K562 (cell line): Measurements from ENCODE around the gene FDX2. TPM values are rescaled to one million over a fixed set of nuclear protein-coding genes. Genes with fewer than 3 reads are reported as not detected.

Source experiments
- BRCA1 ChIP-seq, 2 experiments: fragments of 450-650 bp in 1 of 2; sonication (generic) in 1 of 2; formaldehyde crosslinking in 1 of 2; IDR thresholded peaks; 2 replicates each; pipeline versions ENCODE4 v1.5.0 to v1.6.1; 2017 to 2020; ENCODE audit warnings: mild to moderate bottlenecking in 1 of 2, missing genetic modification reagents in 1 of 2
- CREB1 ChIP-seq, 2 experiments: sonication (generic) in 1 of 2; formaldehyde crosslinking in 1 of 2; IDR thresholded peaks; 2 replicates each; pipeline versions ENCODE4 v1.6.1 to v1.8.0; 2012 to 2022; ENCODE audit warnings: inconsistent platforms in 1 of 2, mild to moderate bottlenecking in 1 of 2, missing genetic modification reagents in 1 of 2, moderate library complexity in 1 of 2
- CSDE1 ChIP-seq, 2 experiments: fragments of 450-650 bp; IDR thresholded peaks; 2 replicates each; pipeline ENCODE4 v1.6.1; 2016; ENCODE audit warnings: mild to moderate bottlenecking in 1 of 2
- JUND ChIP-seq, 2 experiments: IDR thresholded peaks; 2 replicates in 1 of 2; 3 replicates in 1 of 2; pipeline ENCODE4 v1.6.1; 2011; ENCODE audit warnings: borderline replicate concordance in 2 of 2, low read depth in 2 of 2, low read length in 2 of 2, improper control_type of control experiment in 1 of 2, missing biosample characterization in 1 of 2, missing genetic modification characterization in 1 of 2, missing genetic modification reagents in 1 of 2
- MYC ChIP-seq, 2 experiments: fragments of 250-450 bp in 1 of 2; sonication (Bioruptor Pico) in 1 of 2; IDR thresholded peaks; 2 replicates each; pipeline versions ENCODE4 v1.5.1 to v1.6.1; 2012 to 2021; ENCODE audit warnings: low read depth in 2 of 2, borderline replicate concordance in 1 of 2, improper control_type of control experiment in 1 of 2, low read length in 1 of 2, mild to moderate bottlenecking in 1 of 2, moderate library complexity in 1 of 2
- PHB2 ChIP-seq: fragments of 450-650 bp; IDR thresholded peaks from 2 replicates; pipeline ENCODE4 v1.6.1; 2017; ENCODE audit warnings: low read depth
- PRPF4 ChIP-seq: fragments of 200-400 bp; formaldehyde crosslinking; IDR thresholded peaks from one replicate; pipeline ENCODE4 v1.6.1; 2017; ENCODE audit warnings: low read length, low read depth, mild to moderate bottlenecking; ENCODE audit not compliant: insufficient read depth, poor library complexity, severe bottlenecking
- PTRF ChIP-seq: fragments of 450-650 bp; IDR thresholded peaks from 2 replicates; pipeline ENCODE4 v1.6.1; 2016; ENCODE audit warnings: mild to moderate bottlenecking, missing genetic modification characterization, missing compliant biosample characterization
- RBBP5 ChIP-seq: fragments of 200-600 bp; sonication (generic); IDR thresholded peaks from 2 replicates; pipeline ENCODE4 v1.6.1; 2012; ENCODE audit warnings: borderline replicate concordance, mild to moderate bottlenecking, low read length, control low read depth, inconsistent platforms; ENCODE audit not compliant: insufficient read depth, poor library complexity, severe bottlenecking
- SMAD1 ChIP-seq: fragments of 150-350 bp; IDR thresholded peaks from 2 replicates; pipeline ENCODE4 v1.6.1; 2014; ENCODE audit warnings: low read length, low read depth; ENCODE audit not compliant: partially characterized antibody
- SMAD4 ChIP-seq: fragments of 250-450 bp; sonication (Bioruptor Pico); conservative IDR thresholded peaks from 2 replicates; pipeline ENCODE4 v1.8.0; 2021; ENCODE audit warnings: inconsistent platforms, mild to moderate bottlenecking, moderate library complexity
- ZNF184 ChIP-seq: sonication (generic); formaldehyde crosslinking; IDR thresholded peaks from 2 replicates; pipeline ENCODE4 v1.5.0; 2020; ENCODE audit warnings: missing genetic modification reagents
- ZNF354B ChIP-seq: fragments of 250-450 bp; sonication (Bioruptor Pico); IDR thresholded peaks from 2 replicates; pipeline ENCODE4 v1.4.0; 2020
- ZNF583 ChIP-seq: fragments of 250-450 bp; sonication (Bioruptor Pico); IDR thresholded peaks from 2 replicates; pipeline ENCODE4 v1.4.0; 2020
- ZNF764 ChIP-seq: fragments of 250-450 bp; sonication (Bioruptor Pico); IDR thresholded peaks from 2 replicates; pipeline ENCODE4 v1.4.0; 2020; ENCODE audit warnings: low read depth, mild to moderate bottlenecking, moderate library complexity
- polyA plus RNA-seq, 8 experiments: library from polyadenylated mRNA; depleted of rRNA in 4 of 8; stranded (reverse) in 5 of 8; unstranded in 3 of 8; fragments of >200 nt; fragmentation: Nextera tagmentation in 2 of 8; fragmentation: Illumina TruSeq in 1 of 8; extraction: Ambion mirVana in 2 of 8; extraction: Trizol in 1 of 8; gene quantifications; 2 replicates each; pipeline versions ENCODE4 v1.2.1 to v1.2.3, GENCODE V29; 2011 to 2014; ENCODE audit warnings: inconsistent platforms in 1 of 8, missing spikeins in 1 of 8
- total RNA-seq, 7 experiments: library from RNA; depleted of rRNA in 6 of 7; stranded (reverse); fragments of >200 nt in 6 of 7; fragmentation: Illumina TruSeq in 2 of 7; extraction: Trizol in 2 of 7; gene quantifications; 2 replicates each; pipeline versions ENCODE4 v1.2.1 to v1.2.3, GENCODE V29; 2011 to 2021; ENCODE audit warnings: low replicate concordance in 1 of 7
- TF ChIP-seq, protein P1 (sequence below): fragments of 450-650 bp; IDR thresholded peaks from 2 replicates; pipeline ENCODE4 v1.6.1; 2016; ENCODE audit warnings: antibody characterized with exemption
- TF ChIP-seq, protein P2 (sequence below): fragments of 450-650 bp; IDR thresholded peaks from 2 replicates; pipeline ENCODE4 v1.6.1; 2016; ENCODE audit warnings: low read depth, mild to moderate bottlenecking, moderate library complexity
- TF ChIP-seq, protein P3 (sequence below): fragments of 450-650 bp; IDR thresholded peaks from 2 replicates; pipeline ENCODE4 v1.6.1; 2016; ENCODE audit warnings: borderline replicate concordance
- TF ChIP-seq, protein P4 (sequence below): sonication (generic); formaldehyde crosslinking; IDR thresholded peaks from 2 replicates; pipeline ENCODE4 v1.8.0; 2022; ENCODE audit warnings: mild to moderate bottlenecking, missing genetic modification reagents

FDX2 gene
- total and polyA plus RNA-seq, 9 of the 15 experiments (the other 6 are each of a cell fraction or from before 2014, with no cell fraction given), result 2.5 to 49.8 (median 29.7) TPM

DNA sequence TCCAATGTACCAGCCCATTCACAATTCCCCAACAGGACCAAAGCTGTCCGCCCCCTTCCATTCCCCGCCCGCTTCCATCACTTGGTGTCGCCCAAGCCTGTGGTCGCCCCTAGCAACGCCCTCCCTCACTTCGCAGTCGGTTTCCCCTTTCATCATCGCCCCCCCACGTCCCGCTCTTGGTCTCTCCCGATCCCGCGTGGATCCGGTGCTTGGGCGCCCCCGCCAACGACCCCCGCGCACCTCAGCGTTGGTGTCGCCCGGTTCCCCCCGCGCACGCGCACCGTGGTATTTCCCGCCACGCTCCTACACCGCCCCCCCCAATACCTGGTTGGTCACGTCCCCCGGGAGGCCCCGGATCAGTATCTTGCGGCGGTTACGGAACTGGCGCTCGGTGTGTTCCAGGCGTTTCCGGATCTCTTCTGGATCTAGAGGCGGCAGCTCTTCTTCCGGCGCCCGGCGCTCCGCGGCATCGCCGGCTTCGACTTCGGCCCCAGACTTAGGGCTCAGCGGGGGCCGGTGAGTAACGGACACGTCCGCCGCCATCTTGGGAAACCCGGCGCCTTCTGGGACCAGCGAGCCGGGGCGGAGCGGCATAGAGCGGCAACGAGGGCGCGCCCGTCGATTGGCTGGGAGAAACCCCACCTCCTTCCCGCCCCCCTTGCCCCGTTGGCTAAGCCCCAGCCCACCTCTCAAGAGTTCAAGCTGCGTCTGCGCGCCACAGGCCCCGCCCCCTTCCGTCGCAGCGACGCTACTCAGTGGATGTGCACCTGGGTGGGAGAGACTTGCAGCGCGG, 17.3 kb upstream of the FDX2 start, which contains the start of gene RAVER1 (continued):
- no peak for TF ChIP-seq ZNF184
- TF ChIP-seq JUND (IDR thresholded peaks at IDR 0.05; ENCODE audit: borderline replicate concordance, low read depth, low read length), result peak; percentile 93
- TF ChIP-seq JUND (tag; IDR thresholded peaks at IDR 0.05; ENCODE audit: borderline replicate concordance, low read depth, low read length), result no peak; the same call in 2 of the 3 replicates
- peak; percentile 85 for TF ChIP-seq SMAD1
- TF ChIP-seq ZNF583 (CRISPR knock-in tag), result no peak
- TF ChIP-seq, protein P1, sequence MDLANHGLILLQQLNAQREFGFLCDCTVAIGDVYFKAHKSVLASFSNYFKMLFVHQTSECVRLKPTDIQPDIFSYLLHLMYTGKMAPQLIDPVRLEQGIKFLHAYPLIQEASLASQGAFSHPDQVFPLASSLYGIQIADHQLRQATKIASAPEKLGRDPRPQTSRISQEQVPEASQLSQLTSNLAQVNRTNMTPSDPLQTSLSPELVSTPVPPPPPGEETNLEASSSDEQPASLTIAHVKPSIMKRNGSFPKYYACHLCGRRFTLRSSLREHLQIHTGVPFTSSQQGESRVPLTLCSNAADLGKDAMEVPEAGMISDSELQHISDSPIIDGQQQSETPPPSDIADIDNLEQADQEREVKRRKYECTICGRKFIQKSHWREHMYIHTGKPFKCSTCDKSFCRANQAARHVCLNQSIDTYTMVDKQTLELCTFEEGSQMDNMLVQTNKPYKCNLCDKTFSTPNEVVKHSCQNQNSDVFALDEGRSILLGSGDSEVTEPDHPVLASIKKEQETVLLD, result peak; percentile 91
- peak; percentile 25; the same call in 1 of the 2 replicates for TF ChIP-seq PHB2
- TF ChIP-seq, protein P2, sequence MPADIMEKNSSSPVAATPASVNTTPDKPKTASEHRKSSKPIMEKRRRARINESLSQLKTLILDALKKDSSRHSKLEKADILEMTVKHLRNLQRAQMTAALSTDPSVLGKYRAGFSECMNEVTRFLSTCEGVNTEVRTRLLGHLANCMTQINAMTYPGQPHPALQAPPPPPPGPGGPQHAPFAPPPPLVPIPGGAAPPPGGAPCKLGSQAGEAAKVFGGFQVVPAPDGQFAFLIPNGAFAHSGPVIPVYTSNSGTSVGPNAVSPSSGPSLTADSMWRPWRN, result no peak
- TF ChIP-seq RBBP5, result peak; percentile 92
- TF ChIP-seq PRPF4, result peak; percentile 75
- TF ChIP-seq ZNF764 (CRISPR knock-in tag), result no peak
- TF ChIP-seq, protein P3, sequence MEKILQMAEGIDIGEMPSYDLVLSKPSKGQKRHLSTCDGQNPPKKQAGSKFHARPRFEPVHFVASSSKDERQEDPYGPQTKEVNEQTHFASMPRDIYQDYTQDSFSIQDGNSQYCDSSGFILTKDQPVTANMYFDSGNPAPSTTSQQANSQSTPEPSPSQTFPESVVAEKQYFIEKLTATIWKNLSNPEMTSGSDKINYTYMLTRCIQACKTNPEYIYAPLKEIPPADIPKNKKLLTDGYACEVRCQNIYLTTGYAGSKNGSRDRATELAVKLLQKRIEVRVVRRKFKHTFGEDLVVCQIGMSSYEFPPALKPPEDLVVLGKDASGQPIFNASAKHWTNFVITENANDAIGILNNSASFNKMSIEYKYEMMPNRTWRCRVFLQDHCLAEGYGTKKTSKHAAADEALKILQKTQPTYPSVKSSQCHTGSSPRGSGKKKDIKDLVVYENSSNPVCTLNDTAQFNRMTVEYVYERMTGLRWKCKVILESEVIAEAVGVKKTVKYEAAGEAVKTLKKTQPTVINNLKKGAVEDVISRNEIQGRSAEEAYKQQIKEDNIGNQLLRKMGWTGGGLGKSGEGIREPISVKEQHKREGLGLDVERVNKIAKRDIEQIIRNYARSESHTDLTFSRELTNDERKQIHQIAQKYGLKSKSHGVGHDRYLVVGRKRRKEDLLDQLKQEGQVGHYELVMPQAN, result peak; percentile 82
- TF ChIP-seq BRCA1 (IDR thresholded peaks at IDR 0.05), result no peak
- 0 out of 2 replicates have a peak, but pooled peaks have one; percentile 84 for TF ChIP-seq BRCA1 (CRISPR knock-in tag; IDR thresholded peaks at IDR 0.05)
- peak; percentile 44; the same call in 1 of the 2 replicates for TF ChIP-seq CREB1 (IDR thresholded peaks at IDR 0.05)
- peak; percentile 65 for TF ChIP-seq CREB1 (CRISPR knock-in tag; IDR thresholded peaks at IDR 0.05)
- peak; percentile 70 for TF ChIP-seq SMAD4 (CRISPR knock-in tag)
- peak; percentile 78 for TF ChIP-seq MYC (IDR thresholded peaks at IDR 0.05; ENCODE audit: low read depth, low read length)
- peak; percentile 72 for TF ChIP-seq MYC (CRISPR knock-in tag; IDR thresholded peaks at IDR 0.05; ENCODE audit: borderline replicate concordance, low read depth)
- no peak for TF ChIP-seq ZNF354B (CRISPR knock-in tag)
- no peak for TF ChIP-seq PTRF
- TF ChIP-seq, protein P4, sequence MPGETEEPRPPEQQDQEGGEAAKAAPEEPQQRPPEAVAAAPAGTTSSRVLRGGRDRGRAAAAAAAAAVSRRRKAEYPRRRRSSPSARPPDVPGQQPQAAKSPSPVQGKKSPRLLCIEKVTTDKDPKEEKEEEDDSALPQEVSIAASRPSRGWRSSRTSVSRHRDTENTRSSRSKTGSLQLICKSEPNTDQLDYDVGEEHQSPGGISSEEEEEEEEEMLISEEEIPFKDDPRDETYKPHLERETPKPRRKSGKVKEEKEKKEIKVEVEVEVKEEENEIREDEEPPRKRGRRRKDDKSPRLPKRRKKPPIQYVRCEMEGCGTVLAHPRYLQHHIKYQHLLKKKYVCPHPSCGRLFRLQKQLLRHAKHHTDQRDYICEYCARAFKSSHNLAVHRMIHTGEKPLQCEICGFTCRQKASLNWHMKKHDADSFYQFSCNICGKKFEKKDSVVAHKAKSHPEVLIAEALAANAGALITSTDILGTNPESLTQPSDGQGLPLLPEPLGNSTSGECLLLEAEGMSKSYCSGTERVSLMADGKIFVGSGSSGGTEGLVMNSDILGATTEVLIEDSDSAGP (CRISPR knock-in tag), result peak; percentile 81; the same call in 1 of the 2 replicates
- 0 out of 4 replicates have a peak, but pooled peaks of 1 of the 2 experiments have one; percentile 76 for TF ChIP-seq CSDE1 (IDR thresholded peaks at IDR 0.05)
